ENCODE results near the gene DPYSL3.

Gene DPYSL3

DNA sequence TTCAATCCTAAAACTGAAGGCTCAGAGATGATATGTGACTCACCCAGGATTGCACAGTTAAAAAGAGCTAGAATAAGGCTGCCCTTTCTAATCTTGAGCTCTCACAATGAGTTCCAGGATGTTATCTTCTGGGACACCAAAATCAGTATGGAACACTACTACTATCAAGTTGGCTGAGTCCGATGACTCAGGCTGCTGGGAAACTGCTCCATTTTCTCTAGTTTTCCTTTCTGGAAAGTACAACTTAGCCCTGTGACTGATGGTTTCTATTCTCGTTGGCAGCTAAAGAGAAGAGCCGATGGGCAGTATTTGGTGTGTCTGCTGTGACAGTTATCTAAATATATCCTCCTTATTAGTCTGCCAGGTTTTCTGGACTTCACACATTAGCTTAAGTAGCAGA, 37.9 kb upstream of the DPYSL3 start:
- no peaks in the 10 kb centered on the region for H3K9me3 ChIP-seq (ENCODE audit: low read depth, low read length)
- no peaks in the 10 kb centered on the region for H3K36me3 ChIP-seq (ENCODE audit: insufficient read depth, low read length)
- no peak overlapping the region for H3K27ac ChIP-seq
- no peak overlapping the region for H3K9ac ChIP-seq (ENCODE audit: insufficient read length)
- TF ChIP-seq POLR2AphosphoS5 (IDR thresholded peaks at IDR 0.05; ENCODE audit: borderline replicate concordance, low read depth, low read length) (no peak), FOXP2 (optimal IDR thresholded peaks at IDR 0.05; ENCODE audit: control extremely low read depth, extremely low read length, insufficient read depth) (no peak), EZH2 (IDR thresholded peaks at IDR 0.05) (no peak)
- no peak overlapping the region for H3K4me3 ChIP-seq
- DNase-seq (ENCODE audit: low read depth, low spot score): no peak

DNA sequence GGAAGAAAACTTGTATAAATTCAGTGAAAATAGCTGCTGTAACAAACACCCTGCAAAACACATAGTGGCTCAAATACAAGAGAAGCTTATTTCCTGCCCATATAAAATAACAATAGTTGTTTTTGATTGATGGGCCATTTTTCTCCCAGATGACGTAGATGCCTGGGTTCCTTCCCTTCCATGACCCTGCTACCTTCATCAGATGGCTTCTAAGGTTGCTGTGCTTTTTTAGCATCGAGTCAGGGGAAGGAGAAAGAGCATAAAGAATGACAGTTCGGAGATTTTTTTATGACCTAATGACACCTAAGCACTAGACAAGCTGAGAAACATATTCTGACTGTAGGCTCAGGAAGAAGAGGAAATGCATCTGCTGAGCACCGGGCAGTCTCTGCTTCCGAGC, 34.7 kb upstream of the DPYSL3 start:
- no peak overlapping the region for H3K4me3 ChIP-seq
- no peaks in the 10 kb centered on the region for H3K9me3 ChIP-seq (ENCODE audit: low read depth, low read length)
- H3K9ac ChIP-seq (ENCODE audit: insufficient read length): no peak overlapping the region
- DNase-seq (ENCODE audit: low read depth, low spot score): no peak
- TF ChIP-seq POLR2AphosphoS5 (IDR thresholded peaks at IDR 0.05; ENCODE audit: borderline replicate concordance, low read depth, low read length): no peak
- no peak for TF ChIP-seq FOXP2 (optimal IDR thresholded peaks at IDR 0.05; ENCODE audit: control extremely low read depth, extremely low read length, insufficient read depth)
- no peak for TF ChIP-seq EZH2 (IDR thresholded peaks at IDR 0.05)
- no peaks in the 10 kb centered on the region for H3K36me3 ChIP-seq (ENCODE audit: insufficient read depth, low read length)
- H3K27ac ChIP-seq: no peak overlapping the region

DNA sequence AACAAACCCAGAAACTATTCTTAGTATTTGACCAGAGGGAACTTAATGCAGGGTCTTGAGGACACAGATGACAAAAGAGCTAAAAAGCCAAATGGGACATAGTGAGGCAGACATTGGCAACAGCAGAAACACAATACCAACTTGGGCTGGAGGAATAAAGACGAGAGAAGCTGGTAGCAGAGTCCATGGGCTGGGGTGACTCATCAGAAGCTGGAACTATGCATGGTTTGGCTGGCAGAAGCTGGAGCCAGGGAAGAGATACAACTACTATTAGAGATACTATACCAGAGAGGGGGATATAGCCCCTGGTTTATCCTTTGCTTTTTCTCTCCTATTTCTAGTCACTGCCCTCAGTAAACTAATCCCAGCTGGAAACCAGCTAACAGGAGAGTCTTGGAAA, 29.2 kb upstream of the DPYSL3 start:
- no peak overlapping the region for H3K4me3 ChIP-seq
- no peak for DNase-seq (ENCODE audit: low read depth, low spot score)
- no peak overlapping the region for H3K27ac ChIP-seq
- no peak overlapping the region for H3K9ac ChIP-seq (ENCODE audit: insufficient read length)
- no peaks in the 10 kb centered on the region for H3K9me3 ChIP-seq (ENCODE audit: low read depth, low read length)
- H3K36me3 ChIP-seq (ENCODE audit: insufficient read depth, low read length): no peaks in the 10 kb centered on the region
- no peak for TF ChIP-seq POLR2AphosphoS5 (IDR thresholded peaks at IDR 0.05; ENCODE audit: borderline replicate concordance, low read depth, low read length)
- TF ChIP-seq EZH2 (IDR thresholded peaks at IDR 0.05): no peak
- TF ChIP-seq FOXP2 (optimal IDR thresholded peaks at IDR 0.05; ENCODE audit: control extremely low read depth, extremely low read length, insufficient read depth): no peak

DNA sequence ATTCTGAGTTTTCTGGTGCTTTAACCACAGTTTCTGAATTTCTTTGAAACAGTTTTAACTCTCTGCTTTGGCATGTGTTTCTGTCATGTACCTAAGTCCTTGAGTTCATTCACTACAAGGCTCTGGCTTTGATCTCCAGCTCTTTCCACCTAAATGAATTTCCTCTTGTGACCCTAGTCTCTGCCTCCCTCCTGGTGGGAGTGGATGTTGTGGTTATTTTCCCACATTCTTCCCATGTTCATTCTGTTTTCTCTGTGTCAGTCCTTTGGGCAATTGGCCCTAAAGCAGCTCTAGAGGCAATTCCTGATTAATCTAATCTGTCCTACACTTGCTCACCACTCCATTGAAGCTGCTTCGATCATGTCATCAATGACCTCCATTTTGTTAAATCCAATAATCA, 28.4 kb upstream of the DPYSL3 start:
- no peak overlapping the region for H3K27ac ChIP-seq
- no peaks in the 10 kb centered on the region for H3K36me3 ChIP-seq (ENCODE audit: insufficient read depth, low read length)
- no peak overlapping the region for H3K9ac ChIP-seq (ENCODE audit: insufficient read length)
- DNase-seq (ENCODE audit: low read depth, low spot score): no peak
- H3K4me3 ChIP-seq: no peak overlapping the region
- TF ChIP-seq FOXP2 (optimal IDR thresholded peaks at IDR 0.05; ENCODE audit: control extremely low read depth, extremely low read length, insufficient read depth) (no peak), POLR2AphosphoS5 (IDR thresholded peaks at IDR 0.05; ENCODE audit: borderline replicate concordance, low read depth, low read length) (no peak), EZH2 (IDR thresholded peaks at IDR 0.05) (no peak)
- H3K9me3 ChIP-seq (ENCODE audit: low read depth, low read length): no peaks in the 10 kb centered on the region

DNA sequence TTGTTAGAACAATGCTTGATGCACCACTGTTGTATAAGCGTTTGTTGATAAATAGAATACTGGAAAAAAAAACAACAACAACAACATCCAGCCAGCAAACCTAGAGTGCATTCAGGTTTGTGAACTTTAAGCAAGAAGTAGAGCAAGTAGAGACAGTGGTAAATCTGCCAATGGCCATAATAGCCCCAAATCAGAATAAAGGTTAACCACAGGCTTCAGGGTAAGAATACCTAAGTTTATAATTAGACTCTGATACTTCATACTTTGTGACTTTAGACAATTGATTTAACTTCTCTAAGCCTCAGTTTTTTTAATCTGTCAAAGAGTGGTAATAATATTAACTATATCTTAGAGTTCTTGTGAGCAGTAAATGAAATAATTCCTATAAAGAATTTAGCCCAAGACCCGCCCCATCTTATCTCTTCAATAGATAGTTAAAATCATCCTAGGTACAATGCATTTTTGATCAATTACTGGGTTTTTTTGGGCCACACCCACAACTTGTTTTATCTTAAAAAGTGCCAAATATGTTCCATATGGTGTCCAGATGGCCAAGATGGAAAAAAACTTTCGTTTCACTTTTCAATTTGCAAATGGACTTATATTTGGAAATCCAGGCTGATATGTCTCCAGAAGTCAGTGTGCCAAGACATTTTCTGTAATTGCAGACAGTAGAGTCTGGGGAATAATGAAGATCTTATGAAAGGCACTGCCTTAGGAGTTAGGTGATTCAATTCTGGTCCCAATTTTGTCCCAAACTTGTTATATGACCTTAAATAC, 24.5 kb upstream of the DPYSL3 start:
- Histone ChIP-seq H3K4me3 (no peak overlapping the region), H3K9me3 (ENCODE audit: low read depth, low read length) (no peaks in the 10 kb centered on the region), H3K9ac (ENCODE audit: insufficient read length) (no peak overlapping the region), H3K27ac (no peak overlapping the region), H3K36me3 (ENCODE audit: insufficient read depth, low read length) (no peaks in the 10 kb centered on the region)
- no peak for TF ChIP-seq FOXP2 (optimal IDR thresholded peaks at IDR 0.05; ENCODE audit: control extremely low read depth, extremely low read length, insufficient read depth)
- no peak for TF ChIP-seq POLR2AphosphoS5 (IDR thresholded peaks at IDR 0.05; ENCODE audit: borderline replicate concordance, low read depth, low read length)
- TF ChIP-seq EZH2 (IDR thresholded peaks at IDR 0.05): no peak
- no peak for DNase-seq (ENCODE audit: low read depth, low spot score)

DNA sequence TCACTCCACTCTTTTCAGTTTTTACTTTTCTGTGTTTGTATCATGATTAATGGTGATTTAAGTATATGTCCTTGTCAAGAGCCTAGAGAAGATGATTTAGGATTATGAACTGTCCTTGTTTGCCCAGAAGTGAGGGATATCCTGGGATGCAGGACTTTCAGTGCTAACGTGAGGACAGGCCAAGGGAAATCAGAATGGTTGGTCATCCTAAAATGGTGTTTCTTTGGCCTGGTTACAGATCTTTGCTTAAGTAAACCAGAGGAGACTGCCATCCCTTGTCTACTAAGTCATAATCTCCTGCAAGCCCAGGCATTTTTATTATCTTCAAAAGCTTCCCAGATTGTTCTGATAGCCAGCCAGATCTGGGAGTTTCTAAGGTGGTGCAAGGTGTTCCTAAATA, 22.3 kb upstream of the DPYSL3 start:
- Histone ChIP-seq H3K9ac (ENCODE audit: insufficient read length) (no peak overlapping the region), H3K9me3 (ENCODE audit: low read depth, low read length) (no peaks in the 10 kb centered on the region), H3K4me3 (no peak overlapping the region), H3K27ac (no peak overlapping the region), H3K36me3 (ENCODE audit: insufficient read depth, low read length) (no peaks in the 10 kb centered on the region)
- no peak for TF ChIP-seq POLR2AphosphoS5 (IDR thresholded peaks at IDR 0.05; ENCODE audit: borderline replicate concordance, low read depth, low read length)
- TF ChIP-seq FOXP2 (optimal IDR thresholded peaks at IDR 0.05; ENCODE audit: control extremely low read depth, extremely low read length, insufficient read depth): no peak
- TF ChIP-seq EZH2 (IDR thresholded peaks at IDR 0.05): no peak
- DNase-seq (ENCODE audit: low read depth, low spot score): no peak

DNA sequence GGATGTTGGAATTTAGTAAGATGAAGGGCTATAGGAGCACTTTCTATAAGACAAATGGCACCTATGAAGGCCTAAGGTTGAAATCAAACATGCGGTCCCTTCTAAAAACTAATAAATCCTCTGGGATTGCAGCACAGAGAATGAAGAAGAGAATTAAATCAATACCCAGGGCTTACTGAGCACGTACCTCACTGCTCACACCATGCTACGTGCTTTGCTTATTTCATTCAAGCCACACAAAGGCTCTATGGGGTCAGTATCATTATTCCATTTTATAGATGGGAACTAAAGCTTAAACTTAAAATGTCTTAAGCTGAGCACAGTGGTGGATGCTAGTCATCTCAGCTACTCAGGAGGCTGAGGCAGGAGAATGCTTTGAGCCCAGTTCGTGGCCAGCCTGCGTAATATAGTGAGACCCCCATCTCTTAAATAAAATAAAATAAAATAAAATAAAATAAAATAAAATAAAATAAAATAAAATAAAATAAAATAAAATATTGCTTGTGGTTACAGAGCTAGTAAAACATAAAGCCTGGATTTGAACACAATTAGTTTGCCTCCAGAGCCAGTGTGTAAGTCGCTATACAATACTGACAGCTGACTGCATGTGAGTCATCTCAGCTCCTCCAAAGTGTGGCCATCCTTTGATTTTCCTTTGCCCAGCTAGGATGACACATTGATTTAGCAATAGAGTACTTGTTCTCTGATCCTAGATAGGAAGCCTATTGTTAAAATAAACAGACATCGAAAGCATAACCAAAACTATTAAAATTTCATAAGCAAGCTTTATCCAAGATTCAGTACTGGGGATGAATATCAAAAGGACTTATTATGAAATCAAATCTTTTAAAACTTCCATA, 20.9 kb upstream of the DPYSL3 start:
- TF ChIP-seq FOXP2 (optimal IDR thresholded peaks at IDR 0.05; ENCODE audit: control extremely low read depth, extremely low read length, insufficient read depth) (no peak), EZH2 (IDR thresholded peaks at IDR 0.05) (no peak), POLR2AphosphoS5 (IDR thresholded peaks at IDR 0.05; ENCODE audit: borderline replicate concordance, low read depth, low read length) (no peak)
- no peak for DNase-seq (ENCODE audit: low read depth, low spot score)
- Histone ChIP-seq H3K27ac (no peak overlapping the region), H3K9me3 (ENCODE audit: low read depth, low read length) (no peaks in the 10 kb centered on the region), H3K9ac (ENCODE audit: insufficient read length) (no peak overlapping the region), H3K36me3 (ENCODE audit: insufficient read depth, low read length) (no peaks in the 10 kb centered on the region), H3K4me3 (no peak overlapping the region)

DNA sequence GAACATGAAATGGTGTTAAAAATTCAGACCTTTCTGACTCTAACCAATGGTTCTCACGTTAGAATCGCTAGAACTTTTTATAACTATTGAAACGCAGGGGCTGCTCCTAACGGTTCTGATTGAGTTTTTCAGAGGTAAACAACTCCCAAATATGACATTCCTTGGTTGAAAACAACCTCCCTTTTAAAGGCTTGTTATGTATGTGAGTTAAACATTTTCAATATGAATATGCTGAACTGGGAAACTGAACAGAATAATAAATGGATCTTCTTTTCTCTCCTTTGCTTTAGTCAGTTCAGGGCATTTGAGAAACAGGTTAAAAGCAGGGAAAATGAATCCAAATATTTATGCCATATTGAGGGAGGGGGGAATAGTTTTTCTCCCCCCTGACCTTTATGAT, 13.2 kb upstream of the DPYSL3 start:
- no peaks in the 10 kb centered on the region for H3K9me3 ChIP-seq (ENCODE audit: low read depth, low read length)
- no peak overlapping the region for H3K9ac ChIP-seq (ENCODE audit: insufficient read length)
- no peak overlapping the region for H3K27ac ChIP-seq
- no peak for TF ChIP-seq FOXP2 (optimal IDR thresholded peaks at IDR 0.05; ENCODE audit: control extremely low read depth, extremely low read length, insufficient read depth)
- TF ChIP-seq POLR2AphosphoS5 (IDR thresholded peaks at IDR 0.05; ENCODE audit: borderline replicate concordance, low read depth, low read length): no peak
- no peak for TF ChIP-seq EZH2 (IDR thresholded peaks at IDR 0.05)
- DNase-seq (ENCODE audit: low read depth, low spot score): no peak
- H3K36me3 ChIP-seq (ENCODE audit: insufficient read depth, low read length): no peaks in the 10 kb centered on the region
- H3K4me3 ChIP-seq: no peak overlapping the region

Measured in SK-N-MC (cell line).